A549 (cell line): ENCODE results near the gene SPNS2.

ENCODE experiments used
- CEBPB ChIP-seq, 2 experiments: fragments of >200 bp in 1 of 2; sonication (Bioruptor Twin) in 1 of 2; formaldehyde crosslinking in 1 of 2; IDR thresholded peaks; 2 replicates each; pipeline ENCODE4 v1.6.1; 2012 to 2016
- KDM1A ChIP-seq: fragments of 200-600 bp; sonication (generic); IDR thresholded peaks from 2 replicates; pipeline ENCODE4 v1.6.1; 2016; ENCODE audit warnings: low read depth, mild to moderate bottlenecking
- POLR2A ChIP-seq: IDR thresholded peaks from 2 replicates; pipeline ENCODE4 v1.6.1; 2012; ENCODE audit warnings: mild to moderate bottlenecking, low read length
- TP53 ChIP-seq: fragments of 250-450 bp; sonication (Bioruptor Pico); IDR thresholded peaks from 2 replicates; pipeline ENCODE4 v1.5.0; 2021; ENCODE audit warnings: mild to moderate bottlenecking, moderate library complexity
- TF ChIP-seq, protein P1 (sequence below): fragments of 200-600 bp; sonication (generic); IDR thresholded peaks from 2 replicates; pipeline ENCODE4 v1.6.1; 2016; ENCODE audit warnings: antibody characterized with exemption, mild to moderate bottlenecking, moderate library complexity
- TF ChIP-seq, protein P2 (sequence below): fragments of >200 bp; sonication (Bioruptor Twin); formaldehyde crosslinking; IDR thresholded peaks from 3 replicates; pipeline ENCODE4 v1.5.1; 2016

DNA sequence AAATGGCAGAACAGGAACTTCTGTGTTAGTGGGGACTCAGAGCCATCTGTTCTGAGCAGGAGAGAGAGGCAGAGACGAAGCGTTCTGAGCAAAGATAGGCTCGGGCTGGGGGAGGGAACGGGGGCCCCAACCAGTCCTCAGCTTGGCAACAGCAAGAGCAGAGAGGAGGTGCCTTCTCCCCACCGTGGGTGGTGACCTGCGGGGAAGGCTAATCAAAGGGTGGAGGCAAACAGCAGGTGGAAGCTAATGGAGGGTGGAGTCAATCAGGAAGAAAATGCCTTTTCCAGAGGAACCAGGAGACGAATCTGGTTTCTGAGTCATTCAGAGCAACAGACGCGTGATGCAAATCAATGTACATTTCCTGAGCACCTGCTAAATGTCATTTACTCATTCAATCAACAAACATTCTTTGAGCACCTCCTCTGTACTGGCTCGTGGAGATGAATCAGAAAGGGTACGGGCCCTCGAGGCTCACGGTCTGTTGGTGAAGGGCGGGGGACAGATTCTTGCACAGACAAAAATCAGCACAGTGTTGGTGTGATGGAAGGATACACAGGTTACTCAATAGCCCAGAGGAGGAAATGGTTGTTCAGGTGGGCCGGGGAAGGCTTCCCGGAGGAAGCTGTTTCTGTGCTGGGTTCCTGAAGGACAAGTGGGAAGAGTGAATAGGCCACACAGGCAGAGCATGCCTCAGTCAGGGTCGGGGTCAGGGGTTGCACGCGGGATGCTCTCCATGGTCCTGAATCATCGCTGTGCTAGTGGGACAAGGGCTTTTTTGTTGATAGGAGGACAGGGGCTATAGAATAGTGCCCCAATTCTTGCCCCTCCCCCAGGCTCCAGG, 5.7 kb upstream of the SPNS2 start:
- TF ChIP-seq, protein P1, sequence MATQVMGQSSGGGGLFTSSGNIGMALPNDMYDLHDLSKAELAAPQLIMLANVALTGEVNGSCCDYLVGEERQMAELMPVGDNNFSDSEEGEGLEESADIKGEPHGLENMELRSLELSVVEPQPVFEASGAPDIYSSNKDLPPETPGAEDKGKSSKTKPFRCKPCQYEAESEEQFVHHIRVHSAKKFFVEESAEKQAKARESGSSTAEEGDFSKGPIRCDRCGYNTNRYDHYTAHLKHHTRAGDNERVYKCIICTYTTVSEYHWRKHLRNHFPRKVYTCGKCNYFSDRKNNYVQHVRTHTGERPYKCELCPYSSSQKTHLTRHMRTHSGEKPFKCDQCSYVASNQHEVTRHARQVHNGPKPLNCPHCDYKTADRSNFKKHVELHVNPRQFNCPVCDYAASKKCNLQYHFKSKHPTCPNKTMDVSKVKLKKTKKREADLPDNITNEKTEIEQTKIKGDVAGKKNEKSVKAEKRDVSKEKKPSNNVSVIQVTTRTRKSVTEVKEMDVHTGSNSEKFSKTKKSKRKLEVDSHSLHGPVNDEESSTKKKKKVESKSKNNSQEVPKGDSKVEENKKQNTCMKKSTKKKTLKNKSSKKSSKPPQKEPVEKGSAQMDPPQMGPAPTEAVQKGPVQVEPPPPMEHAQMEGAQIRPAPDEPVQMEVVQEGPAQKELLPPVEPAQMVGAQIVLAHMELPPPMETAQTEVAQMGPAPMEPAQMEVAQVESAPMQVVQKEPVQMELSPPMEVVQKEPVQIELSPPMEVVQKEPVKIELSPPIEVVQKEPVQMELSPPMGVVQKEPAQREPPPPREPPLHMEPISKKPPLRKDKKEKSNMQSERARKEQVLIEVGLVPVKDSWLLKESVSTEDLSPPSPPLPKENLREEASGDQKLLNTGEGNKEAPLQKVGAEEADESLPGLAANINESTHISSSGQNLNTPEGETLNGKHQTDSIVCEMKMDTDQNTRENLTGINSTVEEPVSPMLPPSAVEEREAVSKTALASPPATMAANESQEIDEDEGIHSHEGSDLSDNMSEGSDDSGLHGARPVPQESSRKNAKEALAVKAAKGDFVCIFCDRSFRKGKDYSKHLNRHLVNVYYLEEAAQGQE: peak; percentile 94
- TF ChIP-seq, protein P2, sequence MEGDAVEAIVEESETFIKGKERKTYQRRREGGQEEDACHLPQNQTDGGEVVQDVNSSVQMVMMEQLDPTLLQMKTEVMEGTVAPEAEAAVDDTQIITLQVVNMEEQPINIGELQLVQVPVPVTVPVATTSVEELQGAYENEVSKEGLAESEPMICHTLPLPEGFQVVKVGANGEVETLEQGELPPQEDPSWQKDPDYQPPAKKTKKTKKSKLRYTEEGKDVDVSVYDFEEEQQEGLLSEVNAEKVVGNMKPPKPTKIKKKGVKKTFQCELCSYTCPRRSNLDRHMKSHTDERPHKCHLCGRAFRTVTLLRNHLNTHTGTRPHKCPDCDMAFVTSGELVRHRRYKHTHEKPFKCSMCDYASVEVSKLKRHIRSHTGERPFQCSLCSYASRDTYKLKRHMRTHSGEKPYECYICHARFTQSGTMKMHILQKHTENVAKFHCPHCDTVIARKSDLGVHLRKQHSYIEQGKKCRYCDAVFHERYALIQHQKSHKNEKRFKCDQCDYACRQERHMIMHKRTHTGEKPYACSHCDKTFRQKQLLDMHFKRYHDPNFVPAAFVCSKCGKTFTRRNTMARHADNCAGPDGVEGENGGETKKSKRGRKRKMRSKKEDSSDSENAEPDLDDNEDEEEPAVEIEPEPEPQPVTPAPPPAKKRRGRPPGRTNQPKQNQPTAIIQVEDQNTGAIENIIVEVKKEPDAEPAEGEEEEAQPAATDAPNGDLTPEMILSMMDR: no peak
- no peak for TF ChIP-seq KDM1A
- no peak for TF ChIP-seq CEBPB (IDR thresholded peaks at IDR 0.05)
- TF ChIP-seq TP53 (CRISPR knock-in tag): no peak
- no peak for TF ChIP-seq POLR2A
